ENCODE measurements around the gene ZNF20. TPM values are rescaled to one million over a fixed set of nuclear protein-coding genes. Genes with fewer than 3 reads are reported as not detected.

Gene ZNF20
- under 1 TPM in 3 of 4 donors, not detected in 1; 0.29 to 0.78 (median 0.41) TPM for total RNA-seq

DNA sequence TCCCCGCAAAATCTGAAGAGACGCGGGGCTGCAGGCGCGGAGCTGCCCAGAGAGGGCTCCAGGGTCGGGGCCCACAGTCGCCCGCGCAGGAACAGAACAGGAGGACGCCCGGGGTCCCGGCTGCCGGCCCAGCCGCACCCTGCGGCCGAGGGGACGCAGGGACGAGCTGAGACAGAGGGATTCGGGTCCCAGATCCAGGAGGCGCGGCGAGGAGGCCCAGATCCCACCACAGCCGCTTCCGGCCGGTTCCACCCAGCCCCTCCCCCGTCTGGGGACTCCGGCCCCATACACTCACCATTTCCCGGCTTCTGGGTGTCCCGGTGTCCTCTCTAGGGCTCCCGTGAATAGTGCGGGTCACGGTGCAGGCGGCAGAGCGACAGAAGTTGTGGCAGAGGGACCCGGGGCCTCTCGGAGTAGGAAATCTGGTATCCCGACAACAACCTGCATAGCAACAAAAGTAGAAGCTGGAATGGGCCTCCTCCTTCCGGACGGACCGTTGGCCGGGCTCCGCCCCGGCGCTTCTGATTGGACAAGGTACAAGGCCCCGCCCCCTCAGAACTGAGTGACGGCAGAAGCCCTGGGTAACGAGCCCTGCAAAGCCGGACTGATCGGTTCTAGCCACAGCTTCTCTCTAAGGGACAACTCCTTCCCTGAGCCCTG is at the start of gene ZNF20:
ZNF20 (minus strand) TSS at position 466 of the 660 bp plus-strand sequence; CDS start at position 298, 168 bp downstream.
- Histone ChIP-seq H3K27me3 (no peaks in the 10 kb centered on the region), H3K4me1 (peaks cover 4 to 16% of the 10 kb centered on the region in 2 donors), H3K9me3 (no peaks in the 10 kb centered on the region), H3K27ac (peak within 1 kb of the TSS; percentile 74 to 81 (median 78)), H3K36me3 (peaks cover 0 to 19% of the 10 kb centered on the region in 2 donors), H3K4me3 (peak within 1 kb of the TSS; percentile 84 to 96 (median 90))
- DNase-seq (peak; percentile 88 to 91), ATAC-seq (peak; percentile 97 to 98)
- intact Hi-C loops (cut with DNase I; ENCODE audit: low total_unique reads), result loop anchor here (1.0 to 2.0 kb wide), 7 partner anchors 49 to 343 kb away; partner anchors contain the start of genes ZNF433 and ZNF844
- in situ Hi-C loops (cut with MboI; ENCODE audit: low sequenced_read_pairs in 4 of 4), result loop anchor here (5.0 to 25.0 kb wide), 7 partner anchors 78 to 345 kb away; partner anchors contain the start of genes ZNF491 (in 3 of the 4), ZNF69 (in 1 of the 4), ZNF844 (in 1 of the 4) and ZNF878 (in 1 of the 4)
- TF ChIP-seq POLR2A (IDR thresholded peaks at IDR 0.05), result peak in 1 of 2 donors; percentile 26
- TF ChIP-seq, protein P1, sequence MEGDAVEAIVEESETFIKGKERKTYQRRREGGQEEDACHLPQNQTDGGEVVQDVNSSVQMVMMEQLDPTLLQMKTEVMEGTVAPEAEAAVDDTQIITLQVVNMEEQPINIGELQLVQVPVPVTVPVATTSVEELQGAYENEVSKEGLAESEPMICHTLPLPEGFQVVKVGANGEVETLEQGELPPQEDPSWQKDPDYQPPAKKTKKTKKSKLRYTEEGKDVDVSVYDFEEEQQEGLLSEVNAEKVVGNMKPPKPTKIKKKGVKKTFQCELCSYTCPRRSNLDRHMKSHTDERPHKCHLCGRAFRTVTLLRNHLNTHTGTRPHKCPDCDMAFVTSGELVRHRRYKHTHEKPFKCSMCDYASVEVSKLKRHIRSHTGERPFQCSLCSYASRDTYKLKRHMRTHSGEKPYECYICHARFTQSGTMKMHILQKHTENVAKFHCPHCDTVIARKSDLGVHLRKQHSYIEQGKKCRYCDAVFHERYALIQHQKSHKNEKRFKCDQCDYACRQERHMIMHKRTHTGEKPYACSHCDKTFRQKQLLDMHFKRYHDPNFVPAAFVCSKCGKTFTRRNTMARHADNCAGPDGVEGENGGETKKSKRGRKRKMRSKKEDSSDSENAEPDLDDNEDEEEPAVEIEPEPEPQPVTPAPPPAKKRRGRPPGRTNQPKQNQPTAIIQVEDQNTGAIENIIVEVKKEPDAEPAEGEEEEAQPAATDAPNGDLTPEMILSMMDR (IDR thresholded peaks at IDR 0.05 in 4 of 5, conservative IDR thresholded peaks at IDR 0.05 in 1 of 5), result peak in 1 of 5 experiments; percentile 7

DNA sequence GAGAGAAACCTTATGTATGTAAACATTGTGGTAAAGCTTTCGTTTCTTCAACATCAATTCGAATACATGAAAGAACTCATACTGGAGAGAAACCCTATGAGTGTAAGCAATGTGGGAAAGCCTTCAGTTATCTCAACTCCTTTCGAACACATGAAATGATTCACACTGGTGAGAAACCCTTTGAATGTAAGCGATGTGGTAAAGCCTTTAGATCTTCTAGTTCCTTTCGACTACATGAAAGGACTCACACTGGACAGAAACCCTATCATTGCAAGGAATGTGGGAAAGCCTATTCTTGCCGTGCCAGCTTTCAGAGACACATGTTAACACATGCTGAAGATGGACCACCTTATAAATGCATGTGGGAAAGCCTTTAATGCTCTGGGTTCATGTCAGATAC is 47.5 kb upstream of the ZNF20 start:
- intact Hi-C loops (cut with DNase I; ENCODE audit: low total_unique reads) (no loop called here), in situ Hi-C loops (cut with MboI; ENCODE audit: low sequenced_read_pairs in 4 of 4) (no loop called here)
- peaks cover 24 to 87% of the 10 kb centered on the region in 2 donors for H3K36me3 ChIP-seq
- H3K4me1 ChIP-seq, result no peaks in the 10 kb centered on the region
- H3K27me3 ChIP-seq, result peaks cover 0 to 3% (median 0%) of the 10 kb centered on the region in 3 donors
- H3K4me3 ChIP-seq, result peak overlapping the region in 1 of 4 donors; percentile 40
- ATAC-seq (no peak), DNase-seq (no peak)
- H3K27ac ChIP-seq, result no peak overlapping the region
- TF ChIP-seq POLR2A (IDR thresholded peaks at IDR 0.05), result no peak
- TF ChIP-seq, protein P1 (IDR thresholded peaks at IDR 0.05 in 4 of 5, conservative IDR thresholded peaks at IDR 0.05 in 1 of 5), result no peak
- H3K9me3 ChIP-seq, result peaks cover 11 to 66% (median 26%) of the 10 kb centered on the region in 3 donors

DNA sequence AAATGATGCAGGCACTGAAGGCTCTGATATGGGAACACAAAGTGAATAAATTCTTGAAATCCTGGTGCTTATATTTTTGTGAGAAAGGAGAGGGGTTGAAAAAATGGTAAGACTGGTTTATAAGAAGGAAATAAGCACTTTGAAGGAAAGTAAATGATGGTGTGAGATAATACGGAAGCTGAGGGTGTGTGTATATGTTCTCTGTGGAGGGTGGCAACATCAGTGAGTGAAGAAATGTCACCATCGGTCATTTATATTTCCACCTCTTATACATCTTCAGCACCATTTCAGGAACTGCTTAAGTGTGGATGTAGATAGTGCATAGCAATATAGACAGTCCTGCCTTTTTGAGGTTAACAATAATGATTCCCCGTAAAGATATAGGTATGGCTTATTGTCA is 40.2 kb upstream of the ZNF20 start:
- TF ChIP-seq, protein P1 (IDR thresholded peaks at IDR 0.05 in 4 of 5, conservative IDR thresholded peaks at IDR 0.05 in 1 of 5), result no peak
- no peak for TF ChIP-seq POLR2A (IDR thresholded peaks at IDR 0.05)
- no peaks in the 10 kb centered on the region for H3K27me3 ChIP-seq
- ATAC-seq, result no peak
- no peak for DNase-seq
- H3K4me3 ChIP-seq, result no peak overlapping the region
- in situ Hi-C loops (cut with MboI; ENCODE audit: low sequenced_read_pairs in 4 of 4), result no loop called here
- H3K27ac ChIP-seq, result no peak overlapping the region
- no peaks in the 10 kb centered on the region for H3K4me1 ChIP-seq
- intact Hi-C loops (cut with DNase I; ENCODE audit: low total_unique reads), result no loop called here
- H3K9me3 ChIP-seq, result peaks cover 0 to 12% (median 4%) of the 10 kb centered on the region in 3 donors
- H3K36me3 ChIP-seq, result peaks cover 2 to 30% of the 10 kb centered on the region in 2 donors

DNA sequence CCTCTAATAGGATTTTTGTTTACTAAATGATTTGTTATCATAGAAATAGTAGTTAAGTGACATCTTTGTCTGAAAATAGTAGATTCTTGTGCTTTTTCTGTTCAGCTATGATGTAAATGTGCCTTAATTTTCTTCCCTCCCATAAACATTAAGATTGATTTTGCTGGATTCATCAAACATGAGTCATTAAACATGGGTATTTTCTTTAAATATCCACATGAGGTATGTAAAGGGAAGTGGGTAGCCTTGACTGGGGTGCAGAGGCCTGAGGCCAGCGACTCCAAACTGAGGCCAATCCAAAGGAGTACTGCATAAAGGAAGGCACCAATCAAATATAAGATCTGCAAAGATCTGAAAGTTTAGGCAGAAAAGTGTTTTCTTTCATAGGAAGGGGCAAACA is 26.5 kb upstream of the ZNF20 start:
- TF ChIP-seq, protein P1 (IDR thresholded peaks at IDR 0.05 in 4 of 5, conservative IDR thresholded peaks at IDR 0.05 in 1 of 5), result no peak
- TF ChIP-seq POLR2A (IDR thresholded peaks at IDR 0.05), result no peak
- DNase-seq (no peak), ATAC-seq (no peak)
- Histone ChIP-seq H3K27ac (no peak overlapping the region), H3K27me3 (no peaks in the 10 kb centered on the region), H3K4me3 (no peak overlapping the region), H3K4me1 (peaks cover 6 to 16% of the 10 kb centered on the region in 2 donors), H3K9me3 (no peaks in the 10 kb centered on the region), H3K36me3 (peaks cover 0 to 22% of the 10 kb centered on the region in 2 donors)
- intact Hi-C loops (cut with DNase I; ENCODE audit: low total_unique reads) (no loop called here), in situ Hi-C loops (cut with MboI; ENCODE audit: low sequenced_read_pairs in 4 of 4) (no loop called here)
